HG03139 (cell line): Measurements from ENCODE around the gene TAS1R1.
"Not testable (repeated sequence)": the region's sequence is repeated elsewhere in the genome, so short reads cannot be mapped to it uniquely, and the experiment has no call there.

Source experiments
- ATAC-seq: cut with Tn5 transposase; IDR thresholded peaks from one replicate; pipeline ENCODE4 v1.9.1; 2021; ENCODE audit not compliant: unreplicated experiment

Gene TAS1R1

GRCh38 chr1:6519935-6520671 is 35.0 kb upstream of the TAS1R1 start:
- no peak for ATAC-seq

- ATAC-seq = no peak
Measured at GRCh38 chr1:6521536-6521935, 33.6 kb upstream of the TAS1R1 start.

GRCh38 chr1:6523566-6523965 is 31.5 kb upstream of the TAS1R1 start:
- ATAC-seq = no peak

- ATAC-seq = no peak
Measured at GRCh38 chr1:6526316-6526715, 28.8 kb upstream of the TAS1R1 start.

GRCh38 chr1:6528492-6528891 is 26.6 kb upstream of the TAS1R1 start:
- ATAC-seq = no peak

- no peak for ATAC-seq
Measured at GRCh38 chr1:6530504-6531160, 24.5 kb upstream of the TAS1R1 start.

- no peak for ATAC-seq
Measured at GRCh38 chr1:6531996-6532395, 23.1 kb upstream of the TAS1R1 start.

- no peak for ATAC-seq
Measured at GRCh38 chr1:6534248-6534822, 20.8 kb upstream of the TAS1R1 start.

- no peak for ATAC-seq
Measured at GRCh38 chr1:6535214-6535613, 19.9 kb upstream of the TAS1R1 start.

- no peak for ATAC-seq
Measured at GRCh38 chr1:6536291-6536690, 18.8 kb upstream of the TAS1R1 start.

- no peak for ATAC-seq
Measured at GRCh38 chr1:6538956-6539355, 16.2 kb upstream of the TAS1R1 start.

- no peak for ATAC-seq
Measured at GRCh38 chr1:6544831-6545230, 10.3 kb upstream of the TAS1R1 start.

GRCh38 chr1:6545276-6546112 is 9.6 kb upstream of the TAS1R1 start:
- ATAC-seq = no peak

- no peak for ATAC-seq
Measured at GRCh38 chr1:6546326-6546725, 8.8 kb upstream of the TAS1R1 start.

- ATAC-seq = no peak
Measured at GRCh38 chr1:6547301-6547700, 7.8 kb upstream of the TAS1R1 start.

GRCh38 chr1:6554031-6554906 is 838 bp upstream of the TAS1R1 start, which contains the start of gene NOL9:
TSS of gene NOL9 (minus strand) at chr1:6554513. CDS start at chr1:6554502, 11 bp downstream.
- ATAC-seq = peak; percentile 88

GRCh38 chr1:6557597-6557996 is 2.5 kb downstream of the TAS1R1 start:
- ATAC-seq = no peak

- not testable (repeated sequence) for ATAC-seq
Measured at GRCh38 chr1:6559161-6559560, 4.1 kb downstream of the TAS1R1 start.

- no peak for ATAC-seq
Measured at GRCh38 chr1:6560267-6560666, 5.2 kb downstream of the TAS1R1 start.

- ATAC-seq = no peak
Measured at GRCh38 chr1:6569033-6569432, 13.9 kb downstream of the TAS1R1 start.
